ENCODE data around the gene ARL5A. TPM values are rescaled to one million over a fixed set of nuclear protein-coding genes. Genes with fewer than 3 reads are reported as not detected.
A peak's percentile ranks its signal among the peaks of the same experiment; 100 is the strongest.
"Not testable (repeated sequence)": the region's sequence is repeated elsewhere in the genome, so short reads cannot be mapped to it uniquely, and the experiment has no call there.

ARL5A gene, protein sequence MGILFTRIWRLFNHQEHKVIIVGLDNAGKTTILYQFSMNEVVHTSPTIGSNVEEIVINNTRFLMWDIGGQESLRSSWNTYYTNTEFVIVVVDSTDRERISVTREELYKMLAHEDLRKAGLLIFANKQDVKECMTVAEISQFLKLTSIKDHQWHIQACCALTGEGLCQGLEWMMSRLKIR
- total RNA-seq, result 10 to 100 TPM; 72.9 to 76.7 TPM

DNA sequence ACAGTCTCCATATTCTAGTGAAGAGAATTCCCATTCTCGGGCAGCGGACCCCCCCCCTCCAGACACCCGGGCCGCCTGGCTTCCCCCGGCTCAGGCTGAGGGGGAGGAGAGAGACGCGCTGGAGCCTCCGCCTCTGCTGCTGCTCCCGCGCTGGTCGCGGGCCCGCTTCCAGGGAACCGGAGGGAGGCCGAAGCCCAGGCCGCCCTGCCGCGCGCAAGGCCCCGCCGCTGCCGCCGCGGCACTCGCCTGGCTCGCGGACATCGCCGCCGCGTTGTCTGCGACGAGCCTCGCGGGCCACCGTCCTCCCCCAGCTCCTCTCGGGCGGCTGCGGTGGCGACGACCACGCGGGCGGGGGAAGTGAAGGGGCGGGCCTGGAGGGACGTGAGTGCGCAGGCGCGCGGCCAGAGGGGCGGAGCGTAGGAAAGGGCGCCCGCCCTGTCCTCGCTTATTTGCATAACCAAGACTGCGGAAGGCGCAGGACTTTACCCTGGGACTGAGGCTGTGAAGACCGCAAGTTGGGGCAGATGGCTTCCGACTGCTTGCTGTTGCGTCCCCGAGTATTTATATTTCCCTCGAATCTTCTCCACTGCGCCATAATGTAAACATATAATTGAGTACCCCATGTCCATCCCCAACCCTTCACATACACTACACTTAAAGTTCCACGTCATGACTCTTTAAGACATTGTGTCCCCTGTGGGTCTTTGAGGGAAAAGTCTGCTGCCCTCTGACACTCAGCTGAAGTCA, at the start of gene ARL5A:
ARL5A (minus strand) TSS at position 279 of the 747 bp plus-strand sequence; CDS start at position 34, 245 bp downstream.
- Mint-ChIP-seq H3K36me3 (ENCODE audit: low read depth) (peaks cover 30% of the 10 kb centered on the region), H3K27ac (peak within 1 kb of the TSS; percentile 79), H3K4me3 (peak within 1 kb of the TSS; percentile 97), H3K27me3 (no peaks in the 10 kb centered on the region), H3K4me1 (peaks cover 14% of the 10 kb centered on the region), H3K9me3 (no peaks in the 10 kb centered on the region)
- ATAC-seq (replicated peaks), result peak; percentile 96

DNA sequence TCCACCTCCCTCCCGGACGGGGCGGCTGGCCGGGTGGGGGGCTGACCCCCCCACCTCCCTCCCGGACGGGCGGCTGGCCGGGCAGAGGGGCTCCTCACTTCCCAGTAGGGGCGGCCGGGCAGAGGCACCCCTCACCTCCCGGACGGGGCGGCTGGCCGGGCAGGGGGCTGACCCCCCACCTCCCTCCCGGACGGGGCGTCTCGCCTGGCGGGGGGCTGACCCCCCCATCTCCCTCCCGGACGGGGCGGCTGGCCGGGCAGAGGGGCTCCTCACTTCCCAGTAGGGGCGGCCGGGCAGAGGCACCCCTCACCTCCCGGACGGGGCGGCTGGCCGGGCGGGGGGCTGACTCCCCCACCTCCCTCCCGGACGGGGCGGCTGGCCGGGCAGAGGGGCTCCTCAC, 47.4 kb upstream of the ARL5A start:
- H3K27ac Mint-ChIP-seq; H3K4me1 Mint-ChIP-seq; H3K27me3 Mint-ChIP-seq; H3K9me3 Mint-ChIP-seq; ATAC-seq (replicated peaks); H3K36me3 Mint-ChIP-seq (ENCODE audit: low read depth); H3K4me3 Mint-ChIP-seq: not testable (repeated sequence)

DNA sequence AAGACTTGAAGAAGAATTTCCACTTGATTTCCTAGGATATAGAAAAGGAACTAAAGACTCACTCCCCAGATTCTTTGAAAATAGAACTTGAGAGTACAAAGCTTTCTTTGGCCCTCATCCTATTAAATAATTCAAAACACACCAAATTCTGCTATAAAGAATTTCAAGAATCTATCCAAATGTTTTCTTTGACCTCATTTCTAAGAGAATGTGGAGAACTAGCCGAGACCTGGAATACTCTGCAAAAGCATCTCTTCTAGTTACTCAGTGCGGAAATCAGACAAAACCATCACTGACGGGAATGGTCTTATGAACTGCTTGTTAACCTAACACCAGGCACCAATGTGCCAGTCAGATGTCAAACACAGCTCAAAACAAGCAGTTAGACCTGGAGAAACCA, 44.2 kb upstream of the ARL5A start:
- no peak for ATAC-seq (replicated peaks)
- Mint-ChIP-seq H3K4me1 (no peaks in the 10 kb centered on the region), H3K9me3 (no peaks in the 10 kb centered on the region), H3K27ac (no peak overlapping the region), H3K36me3 (ENCODE audit: low read depth) (no peaks in the 10 kb centered on the region), H3K27me3 (peaks cover 4% of the 10 kb centered on the region), H3K4me3 (no peak overlapping the region)

DNA sequence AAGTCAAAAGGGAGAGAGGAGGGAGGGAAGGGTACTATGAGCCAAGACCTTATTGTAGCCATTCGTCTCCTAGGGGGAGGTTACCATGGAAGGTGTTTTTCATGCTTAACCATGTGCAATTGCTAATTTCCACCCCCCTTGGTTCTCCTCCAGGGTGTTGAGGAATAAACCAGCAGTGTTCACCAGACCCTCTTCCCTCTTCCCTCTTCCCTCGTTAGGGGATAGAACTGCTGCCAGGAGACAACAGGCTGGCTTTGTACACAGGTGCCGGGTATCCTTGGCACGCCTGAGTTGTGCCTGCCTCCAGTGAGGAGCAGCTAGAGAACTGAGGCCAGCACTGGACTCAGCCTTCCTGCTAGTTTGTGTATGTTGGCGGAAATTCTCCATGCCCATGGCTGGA, 41.1 kb upstream of the ARL5A start:
- no peaks in the 10 kb centered on the region for H3K36me3 Mint-ChIP-seq (ENCODE audit: low read depth)
- no peak overlapping the region for H3K4me3 Mint-ChIP-seq
- peaks cover 9% of the 10 kb centered on the region for H3K27me3 Mint-ChIP-seq
- no peak for ATAC-seq (replicated peaks)
- no peak overlapping the region for H3K27ac Mint-ChIP-seq
- no peaks in the 10 kb centered on the region for H3K4me1 Mint-ChIP-seq
- no peaks in the 10 kb centered on the region for H3K9me3 Mint-ChIP-seq

DNA sequence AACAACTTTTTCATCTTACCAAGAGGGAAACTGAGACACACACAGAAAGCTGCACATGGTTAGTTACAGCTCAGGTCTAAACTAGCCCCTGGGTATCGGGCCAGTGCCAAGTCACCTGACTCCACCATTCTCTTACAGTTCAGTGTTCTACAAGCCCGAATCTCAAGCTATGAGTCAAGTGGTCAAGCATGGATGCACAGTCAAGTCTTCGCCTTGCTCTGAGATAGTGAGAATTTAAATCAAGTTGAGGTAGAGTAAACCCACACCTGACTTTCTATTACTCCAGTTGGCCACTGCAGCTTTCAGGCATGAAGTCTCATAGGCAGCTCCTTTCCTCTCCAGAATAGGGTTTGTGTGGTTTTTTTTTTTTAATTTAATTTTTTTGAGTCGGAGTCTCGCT, 34.5 kb upstream of the ARL5A start:
- H3K4me1 Mint-ChIP-seq, result no peaks in the 10 kb centered on the region
- H3K27ac Mint-ChIP-seq, result no peak overlapping the region
- ATAC-seq (replicated peaks), result no peak
- no peaks in the 10 kb centered on the region for H3K36me3 Mint-ChIP-seq (ENCODE audit: low read depth)
- H3K9me3 Mint-ChIP-seq, result no peaks in the 10 kb centered on the region
- H3K4me3 Mint-ChIP-seq, result no peak overlapping the region
- peaks cover 5% of the 10 kb centered on the region for H3K27me3 Mint-ChIP-seq

DNA sequence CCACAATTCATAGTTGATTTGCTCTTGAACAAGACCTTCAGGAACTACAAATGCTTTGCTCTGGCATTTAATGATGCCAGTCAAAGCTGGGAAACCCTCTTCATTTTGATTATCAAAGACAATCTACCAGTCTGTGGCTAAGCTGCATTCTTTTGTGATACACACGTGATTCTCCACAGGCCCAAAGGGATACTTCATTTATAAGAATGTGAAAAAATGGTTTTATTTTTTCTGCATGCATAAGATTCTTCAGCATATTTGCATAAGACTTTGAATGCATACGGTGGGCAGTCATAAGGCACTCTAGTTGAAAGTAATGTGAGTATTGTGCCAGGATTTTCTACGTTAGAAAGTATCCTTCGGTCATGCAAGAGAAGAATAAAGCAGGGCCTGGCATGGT, 33.0 kb upstream of the ARL5A start:
- H3K9me3 Mint-ChIP-seq, result no peaks in the 10 kb centered on the region
- H3K27ac Mint-ChIP-seq, result no peak overlapping the region
- H3K36me3 Mint-ChIP-seq (ENCODE audit: low read depth), result no peaks in the 10 kb centered on the region
- no peak for ATAC-seq (replicated peaks)
- no peaks in the 10 kb centered on the region for H3K4me1 Mint-ChIP-seq
- no peaks in the 10 kb centered on the region for H3K27me3 Mint-ChIP-seq
- H3K4me3 Mint-ChIP-seq, result no peak overlapping the region

DNA sequence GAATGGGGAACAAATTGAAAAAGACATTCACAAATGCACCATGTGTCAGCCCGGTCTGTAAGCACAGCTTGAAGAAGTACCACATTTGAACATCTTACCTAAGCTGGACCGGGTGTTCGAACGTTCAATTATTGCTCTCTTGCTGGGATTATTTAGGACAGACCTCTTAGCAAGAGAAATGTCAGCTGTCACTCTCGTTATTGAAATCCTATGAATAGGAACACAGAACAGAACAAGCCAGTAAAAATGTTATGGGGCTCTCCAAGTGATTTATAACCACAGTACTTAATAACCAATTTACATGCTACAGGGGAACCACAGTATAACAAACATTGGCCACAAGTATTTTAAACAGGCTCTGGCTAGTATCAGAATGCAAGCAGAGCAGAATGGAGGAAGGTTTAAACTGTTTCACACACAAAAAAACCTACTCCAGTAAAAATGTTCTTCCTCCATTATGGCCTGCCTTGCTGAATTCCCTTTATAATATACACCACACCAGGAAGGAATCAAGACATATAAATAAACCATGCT, 32.5 kb upstream of the ARL5A start:
- Mint-ChIP-seq H3K36me3 (ENCODE audit: low read depth) (no peaks in the 10 kb centered on the region), H3K4me1 (no peaks in the 10 kb centered on the region), H3K4me3 (no peak overlapping the region), H3K9me3 (no peaks in the 10 kb centered on the region), H3K27ac (no peak overlapping the region), H3K27me3 (no peaks in the 10 kb centered on the region)
- ATAC-seq (replicated peaks), result no peak

DNA sequence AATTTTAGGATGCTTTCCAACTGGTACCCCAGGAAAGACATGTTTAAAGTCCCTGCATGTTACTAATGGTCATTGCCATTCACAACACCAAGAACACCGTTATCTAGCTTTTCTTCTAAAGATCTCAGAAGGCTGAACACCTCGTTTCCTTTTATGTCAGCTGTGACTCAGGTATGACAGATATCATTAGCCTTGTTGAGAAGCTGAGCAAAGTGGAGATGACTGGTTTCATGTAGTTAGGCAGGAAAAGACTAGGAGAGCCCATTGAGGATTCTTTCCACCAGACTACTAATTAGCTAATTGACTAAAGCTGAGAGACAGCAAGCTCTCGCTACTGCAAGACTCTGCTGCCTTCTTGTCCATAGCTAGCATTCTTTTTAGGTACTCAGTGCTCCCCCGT, 32.0 kb upstream of the ARL5A start:
- Mint-ChIP-seq H3K27me3 (no peaks in the 10 kb centered on the region), H3K4me3 (no peak overlapping the region), H3K9me3 (no peaks in the 10 kb centered on the region), H3K4me1 (no peaks in the 10 kb centered on the region), H3K27ac (no peak overlapping the region), H3K36me3 (ENCODE audit: low read depth) (no peaks in the 10 kb centered on the region)
- peak; percentile 23 for ATAC-seq (replicated peaks)

DNA sequence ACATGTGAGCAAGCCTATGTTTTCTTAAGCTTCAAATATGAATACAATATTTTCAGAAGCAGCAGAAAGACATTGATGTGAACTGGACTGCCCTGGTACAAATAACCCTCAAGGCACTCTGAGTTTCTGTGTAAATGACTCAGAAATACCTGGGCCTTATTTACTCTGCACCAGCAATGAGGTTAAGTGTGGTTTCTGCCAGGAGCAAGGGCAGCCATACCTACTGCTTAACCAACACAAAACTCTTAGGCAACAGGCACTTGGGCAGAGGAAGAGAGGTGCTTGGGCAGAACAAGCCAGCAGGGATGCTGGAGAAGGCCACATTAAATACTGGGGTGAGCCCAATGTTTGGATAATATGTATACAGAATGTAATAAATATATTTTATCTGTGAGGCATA, 29.4 kb upstream of the ARL5A start:
- Mint-ChIP-seq H3K27me3 (no peaks in the 10 kb centered on the region), H3K9me3 (no peaks in the 10 kb centered on the region), H3K27ac (no peak overlapping the region), H3K36me3 (ENCODE audit: low read depth) (no peaks in the 10 kb centered on the region), H3K4me1 (no peaks in the 10 kb centered on the region), H3K4me3 (no peak overlapping the region)
- peak; percentile 43 for ATAC-seq (replicated peaks)

DNA sequence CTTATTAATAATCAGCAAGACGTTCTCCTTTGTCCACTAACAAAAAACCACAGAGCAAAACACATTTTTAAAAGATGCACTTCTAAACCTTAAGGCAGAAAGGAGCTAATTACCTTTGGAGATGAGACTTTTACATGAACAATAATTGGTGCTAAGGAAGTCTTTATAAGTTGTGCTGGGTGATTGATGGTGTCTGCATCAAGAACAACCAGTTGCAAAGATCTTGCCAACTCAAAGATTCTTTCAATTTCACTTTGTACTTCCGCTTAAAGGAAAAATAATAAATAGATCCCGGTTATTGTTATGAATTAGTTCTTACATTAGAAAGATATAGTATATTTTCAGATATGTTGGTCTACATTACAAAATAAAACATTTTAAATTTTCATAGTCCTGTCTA, 26.9 kb upstream of the ARL5A start:
- Mint-ChIP-seq H3K36me3 (ENCODE audit: low read depth) (no peaks in the 10 kb centered on the region), H3K4me1 (no peaks in the 10 kb centered on the region), H3K9me3 (no peaks in the 10 kb centered on the region), H3K27me3 (no peaks in the 10 kb centered on the region), H3K27ac (no peak overlapping the region), H3K4me3 (no peak overlapping the region)
- no peak for ATAC-seq (replicated peaks)

DNA sequence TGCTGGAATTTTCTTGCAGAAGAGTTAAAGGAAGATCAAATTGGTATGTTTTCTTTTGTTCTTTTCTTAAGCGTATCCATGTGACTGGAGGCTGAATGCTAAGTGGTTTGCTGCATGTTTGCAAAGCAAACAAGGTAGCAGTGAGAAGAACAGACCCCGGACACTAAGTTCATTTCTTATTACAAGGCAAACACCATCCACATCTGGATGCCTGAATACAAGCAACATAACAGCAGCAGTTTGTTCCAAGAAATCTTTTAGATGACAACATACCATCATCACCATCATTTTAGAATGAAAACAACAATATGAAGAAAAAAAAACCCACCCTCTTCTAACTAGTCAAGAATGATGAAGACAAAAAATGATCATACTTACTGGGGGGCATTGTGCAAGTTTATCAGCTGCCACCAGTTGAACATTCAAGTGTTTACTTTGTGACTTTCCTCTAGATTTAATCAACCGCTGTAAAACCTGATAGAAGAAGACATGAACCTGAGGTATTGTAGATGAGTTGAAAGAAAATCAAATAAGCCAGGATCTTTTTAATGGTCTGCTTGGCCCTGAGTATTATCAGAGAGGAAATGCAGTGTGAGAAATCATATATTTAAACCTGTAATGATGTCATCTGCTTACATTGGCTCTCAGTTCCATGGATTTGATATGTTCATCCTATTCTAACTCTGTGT, 25.0 kb upstream of the ARL5A start:
- no peak overlapping the region for H3K4me3 Mint-ChIP-seq
- no peak for ATAC-seq (replicated peaks)
- no peaks in the 10 kb centered on the region for H3K4me1 Mint-ChIP-seq
- H3K9me3 Mint-ChIP-seq, result no peaks in the 10 kb centered on the region
- H3K27me3 Mint-ChIP-seq, result no peaks in the 10 kb centered on the region
- no peaks in the 10 kb centered on the region for H3K36me3 Mint-ChIP-seq (ENCODE audit: low read depth)
- no peak overlapping the region for H3K27ac Mint-ChIP-seq

DNA sequence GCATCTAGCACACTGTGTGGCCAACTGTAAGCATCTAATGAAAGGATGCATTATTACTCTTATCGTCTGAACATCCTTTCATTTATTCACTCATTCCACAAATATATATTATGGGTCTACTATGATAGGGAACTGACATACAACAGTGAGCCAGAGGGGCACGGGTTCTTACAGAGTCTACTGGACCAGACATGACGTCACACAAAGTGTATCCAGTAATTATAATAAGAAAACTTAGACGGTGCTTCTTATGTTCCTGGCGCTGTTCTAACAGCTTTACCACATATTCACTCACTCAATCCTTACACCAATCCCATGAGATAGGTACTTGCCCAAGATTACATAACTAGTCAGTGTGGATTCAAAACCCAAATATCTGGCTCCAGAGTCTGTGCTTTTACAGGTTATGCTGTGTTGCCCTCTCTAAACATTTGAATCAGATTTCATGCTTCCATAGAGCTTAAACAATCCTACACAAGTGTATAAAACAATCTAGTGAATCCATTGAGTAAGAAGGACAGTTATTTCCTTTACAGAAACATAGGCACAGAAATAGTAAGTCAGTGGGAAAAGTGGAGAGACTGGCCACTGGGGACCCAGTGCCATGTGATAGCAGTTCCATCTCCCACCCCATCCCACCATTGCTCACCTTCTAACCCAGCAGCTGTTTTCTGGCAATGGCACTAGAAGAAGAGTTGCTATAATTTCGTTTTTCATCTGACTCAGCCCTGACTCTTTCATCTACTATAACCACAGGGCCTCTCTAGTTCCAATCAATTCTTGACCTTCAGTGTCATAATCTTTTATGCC, 24.2 kb upstream of the ARL5A start:
- Mint-ChIP-seq H3K36me3 (ENCODE audit: low read depth) (no peaks in the 10 kb centered on the region), H3K27me3 (no peaks in the 10 kb centered on the region), H3K4me1 (no peaks in the 10 kb centered on the region), H3K27ac (no peak overlapping the region), H3K9me3 (no peaks in the 10 kb centered on the region), H3K4me3 (no peak overlapping the region)
- ATAC-seq (replicated peaks), result peak; percentile 34

DNA sequence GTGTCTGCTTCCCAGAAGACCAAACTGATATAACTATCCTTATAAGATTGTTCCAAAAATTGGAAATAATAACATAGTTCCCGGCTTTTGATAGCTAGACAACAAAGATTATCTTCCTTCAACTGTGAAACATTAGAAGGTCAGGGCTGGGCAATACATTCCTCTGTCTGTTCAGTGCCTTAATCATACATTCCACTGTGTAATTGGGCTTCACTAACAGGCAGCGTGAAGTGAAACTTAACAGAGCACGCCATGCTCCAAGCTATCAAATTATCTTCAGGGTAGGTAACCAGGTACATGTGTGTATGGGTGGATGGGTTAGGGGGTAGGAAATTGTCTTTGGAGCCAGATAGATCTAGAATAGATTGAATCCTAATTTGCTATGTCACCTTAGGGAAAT, 23.5 kb upstream of the ARL5A start:
- ATAC-seq (replicated peaks), result no peak
- Mint-ChIP-seq H3K9me3 (no peaks in the 10 kb centered on the region), H3K27me3 (no peaks in the 10 kb centered on the region), H3K27ac (no peak overlapping the region), H3K4me3 (no peak overlapping the region), H3K4me1 (no peaks in the 10 kb centered on the region), H3K36me3 (ENCODE audit: low read depth) (no peaks in the 10 kb centered on the region)

DNA sequence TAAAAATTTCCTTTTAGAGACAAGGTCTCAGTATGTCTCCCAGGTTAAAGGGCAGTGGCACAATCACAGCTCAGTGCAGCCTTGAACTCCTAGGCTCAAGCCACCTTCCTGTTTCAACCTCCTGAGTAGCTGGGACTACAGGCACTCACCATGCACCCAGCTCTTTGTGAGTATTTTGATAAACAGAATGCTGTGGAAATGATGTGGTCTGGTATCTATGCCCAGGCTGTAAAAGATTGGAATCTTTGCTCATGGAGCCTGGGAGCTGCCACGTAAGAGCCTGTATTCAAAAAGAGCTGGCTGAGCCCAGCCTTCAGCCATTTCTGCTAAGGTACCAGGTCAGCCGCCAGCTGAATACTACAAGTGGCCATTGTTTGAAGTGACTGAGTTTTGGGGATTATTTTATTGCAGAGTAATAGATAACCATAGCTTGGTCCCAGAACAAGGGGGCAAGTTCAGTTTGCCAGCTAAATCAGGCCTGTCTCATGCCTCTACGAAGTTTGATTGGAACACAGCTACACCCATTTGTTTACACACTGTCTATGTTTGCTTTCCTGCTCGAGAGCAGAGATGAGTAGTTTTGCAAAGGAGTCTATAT, 21.3 kb upstream of the ARL5A start:
- no peak overlapping the region for H3K4me3 Mint-ChIP-seq
- H3K9me3 Mint-ChIP-seq, result no peaks in the 10 kb centered on the region
- H3K27ac Mint-ChIP-seq, result no peak overlapping the region
- H3K27me3 Mint-ChIP-seq, result no peaks in the 10 kb centered on the region
- ATAC-seq (replicated peaks), result no peak
- no peaks in the 10 kb centered on the region for H3K4me1 Mint-ChIP-seq
- no peaks in the 10 kb centered on the region for H3K36me3 Mint-ChIP-seq (ENCODE audit: low read depth)

Measured in activated T-helper 17 cell treated with anti-CD3 and anti-CD28 coated beads, Interleukin-2, amount 50 U/mL, for 72 hours (primary cell).